ENCODE measurements around the gene SPATA9. TPM values are rescaled to one million over a fixed set of nuclear protein-coding genes. Genes with fewer than 3 reads are reported as not detected.

Gene SPATA9
- total RNA-seq, 1 donor from 2014 or later, result not detected

- Histone ChIP-seq H3K27me3 (ENCODE audit: control insufficient read depth, insufficient read depth, low read length) (no peaks in the 10 kb centered on the region), H3K36me3 (ENCODE audit: control insufficient read depth, insufficient read depth, low read length) (no peaks in the 10 kb centered on the region), H3K4me3 (ENCODE audit: low read depth, low read length) (no peak overlapping the region)
- DNase-seq (ENCODE audit: low read depth), result no peak
- no peak for FAIRE-seq
- no peak for TF ChIP-seq CTCF (IDR thresholded peaks at IDR 0.05; ENCODE audit: insufficient read depth, low read length, severe bottlenecking)
Measured at GRCh38 chr5:95667678-95668077, 15.1 kb downstream of the SPATA9 start.

GRCh38 chr5:95667061-95667618, 15.7 kb downstream of the SPATA9 start:
- no peak for DNase-seq (ENCODE audit: low read depth)
- no peak overlapping the region for H3K4me3 ChIP-seq (ENCODE audit: low read depth, low read length)
- TF ChIP-seq CTCF (IDR thresholded peaks at IDR 0.05; ENCODE audit: insufficient read depth, low read length, severe bottlenecking), result no peak
- H3K27me3 ChIP-seq (ENCODE audit: control insufficient read depth, insufficient read depth, low read length), result no peaks in the 10 kb centered on the region
- no peak for FAIRE-seq
- H3K36me3 ChIP-seq (ENCODE audit: control insufficient read depth, insufficient read depth, low read length), result no peaks in the 10 kb centered on the region

- Histone ChIP-seq H3K27me3 (ENCODE audit: control insufficient read depth, insufficient read depth, low read length) (no peaks in the 10 kb centered on the region), H3K4me3 (ENCODE audit: low read depth, low read length) (no peak overlapping the region), H3K36me3 (ENCODE audit: control insufficient read depth, insufficient read depth, low read length) (no peaks in the 10 kb centered on the region)
- FAIRE-seq (no peak), DNase-seq (ENCODE audit: low read depth) (peak; percentile 58)
- TF ChIP-seq CTCF (IDR thresholded peaks at IDR 0.05; ENCODE audit: insufficient read depth, low read length, severe bottlenecking), result peak; percentile 50
Measured at GRCh38 chr5:95664204-95664786, 18.5 kb downstream of the SPATA9 start.

GRCh38 chr5:95662946-95663345, 19.8 kb downstream of the SPATA9 start:
- no peak for TF ChIP-seq CTCF (IDR thresholded peaks at IDR 0.05; ENCODE audit: insufficient read depth, low read length, severe bottlenecking)
- DNase-seq (ENCODE audit: low read depth), result no peak
- Histone ChIP-seq H3K27me3 (ENCODE audit: control insufficient read depth, insufficient read depth, low read length) (no peaks in the 10 kb centered on the region), H3K36me3 (ENCODE audit: control insufficient read depth, insufficient read depth, low read length) (no peaks in the 10 kb centered on the region), H3K4me3 (ENCODE audit: low read depth, low read length) (no peak overlapping the region)
- no peak for FAIRE-seq

- no peak for DNase-seq (ENCODE audit: low read depth)
- Histone ChIP-seq H3K4me3 (ENCODE audit: low read depth, low read length) (no peak overlapping the region), H3K36me3 (ENCODE audit: control insufficient read depth, insufficient read depth, low read length) (no peaks in the 10 kb centered on the region), H3K27me3 (ENCODE audit: control insufficient read depth, insufficient read depth, low read length) (no peaks in the 10 kb centered on the region)
- TF ChIP-seq CTCF (IDR thresholded peaks at IDR 0.05; ENCODE audit: insufficient read depth, low read length, severe bottlenecking), result no peak
- FAIRE-seq, result no peak
Measured at GRCh38 chr5:95660060-95660459, 22.7 kb downstream of the SPATA9 start.

GRCh38 chr5:95655575-95655974, 27.2 kb downstream of the SPATA9 start:
- no peak for FAIRE-seq
- Histone ChIP-seq H3K27me3 (ENCODE audit: control insufficient read depth, insufficient read depth, low read length) (no peaks in the 10 kb centered on the region), H3K36me3 (ENCODE audit: control insufficient read depth, insufficient read depth, low read length) (no peaks in the 10 kb centered on the region), H3K4me3 (ENCODE audit: low read depth, low read length) (no peak overlapping the region)
- no peak for DNase-seq (ENCODE audit: low read depth)
- no peak for TF ChIP-seq CTCF (IDR thresholded peaks at IDR 0.05; ENCODE audit: insufficient read depth, low read length, severe bottlenecking)
